Neural progenitor cell (in vitro differentiated cells): ENCODE data around the gene U2AF1. TPM values are rescaled to one million over a fixed set of nuclear protein-coding genes. Genes with fewer than 3 reads are reported as not detected.
"Not testable (repeated sequence)": the region's sequence is repeated elsewhere in the genome, so short reads cannot be mapped to it uniquely, and the experiment has no call there.

Experiments used
- DNase-seq: peaks from one replicate; pipeline ENCODE4 v3.0.0-alpha.2; 2016; ENCODE audit warnings: low spot score
- H2AFZ ChIP-seq: fragments of 200-600 bp; sonication (generic); replicated peaks from 2 replicates; pipeline ENCODE4 v1.6.1; 2016; ENCODE audit warnings: antibody characterized with exemption
- H3F3A ChIP-seq: fragments of 200-600 bp; sonication (generic); 2 replicates; pipeline ENCODE4 v1.6.1; 2016; ENCODE audit warnings: antibody characterized with exemption, low read depth
- H3K27ac ChIP-seq: fragments of 200-600 bp; sonication (generic); 2 replicates; pipeline ENCODE4 v1.5.1; 2016; ENCODE audit warnings: mild to moderate bottlenecking
- H3K27me3 ChIP-seq: fragments of 200-600 bp; sonication (generic); 2 replicates; pipeline ENCODE4 v1.6.1; 2016; ENCODE audit warnings: mild to moderate bottlenecking, moderate library complexity
- H3K36me3 ChIP-seq: fragments of 200-600 bp; sonication (generic); 2 replicates; pipeline ENCODE4 v1.5.1; 2016
- H3K4me1 ChIP-seq: fragments of 200-600 bp; sonication (generic); 2 replicates; pipeline ENCODE4 v1.6.1; 2016; ENCODE audit warnings: mixed run types
- H3K4me2 ChIP-seq: fragments of 200-600 bp; sonication (generic); 2 replicates; pipeline ENCODE4 v1.6.1; 2016
- H3K4me3 ChIP-seq: fragments of 200-600 bp; sonication (generic); 2 replicates; pipeline ENCODE4 v1.5.1; 2016
- H3K79me2 ChIP-seq: fragments of 200-600 bp; sonication (generic); 2 replicates; pipeline ENCODE4 v1.6.1; 2016; ENCODE audit warnings: low read depth
- H3K9ac ChIP-seq: fragments of 200-600 bp; sonication (generic); 2 replicates; pipeline ENCODE4 v1.6.1; 2016
- H3K9me3 ChIP-seq: fragments of 200-600 bp; sonication (generic); 2 replicates; pipeline ENCODE4 v1.5.1; 2016; ENCODE audit warnings: low read depth
- H4K20me1 ChIP-seq: fragments of 200-600 bp; sonication (generic); 2 replicates; pipeline ENCODE4 v1.6.1; 2016; ENCODE audit warnings: low read depth
- H3K27ac Mint-ChIP-seq: 3 replicates; pipeline ENCODE4 v1.8.0; 2021; ENCODE audit warnings: mixed read lengths
- H3K27me3 Mint-ChIP-seq: 2 replicates; pipeline ENCODE4 v1.8.0; 2022; ENCODE audit warnings: low read depth, mild to moderate bottlenecking, inconsistent platforms, moderate library complexity, mixed read lengths; ENCODE audit not compliant: insufficient read depth
- H3K36me3 Mint-ChIP-seq: 3 replicates; pipeline ENCODE4 v1.8.0; 2021; ENCODE audit warnings: mixed read lengths
- H3K4me1 Mint-ChIP-seq: 3 replicates; pipeline ENCODE4 v1.8.0; 2021; ENCODE audit warnings: mixed read lengths
- H3K4me3 Mint-ChIP-seq: 3 replicates; pipeline ENCODE4 v1.8.0; 2021; ENCODE audit warnings: mild to moderate bottlenecking, moderate library complexity, mixed read lengths
- H3K9me3 Mint-ChIP-seq: 3 replicates; pipeline ENCODE4 v1.8.0; 2020; ENCODE audit warnings: mixed read lengths
- CTCF ChIP-seq: fragments of 200-600 bp; sonication (generic); IDR thresholded peaks from 2 replicates; pipeline ENCODE4 v1.5.1; 2017; ENCODE audit warnings: antibody characterized with exemption, mild to moderate bottlenecking
- total RNA-seq: library from RNA; depleted of rRNA; stranded (reverse); fragments of >200 nt; gene quantifications from 2 replicates; pipeline ENCODE4 v1.2.3, GENCODE V29; 2015; ENCODE audit warnings: low replicate concordance

Gene U2AF1
- total RNA-seq, 1 donor from 2014 or later: 63.0 TPM

- not testable (repeated sequence) for H3K9ac ChIP-seq, H2AFZ ChIP-seq, H4K20me1 ChIP-seq, H3K36me3 Mint-ChIP-seq, H3K27ac Mint-ChIP-seq, DNase-seq, H3K4me2 ChIP-seq, H3K27me3 ChIP-seq, H3K27me3 Mint-ChIP-seq, H3K4me1 Mint-ChIP-seq, H3K9me3 Mint-ChIP-seq, H3K79me2 ChIP-seq, H3K4me3 Mint-ChIP-seq, H3K4me1 ChIP-seq, H3K4me3 ChIP-seq, H3K9me3 ChIP-seq, H3K27ac ChIP-seq, H3K36me3 ChIP-seq, H3F3A ChIP-seq
- peak; percentile 17 for TF ChIP-seq CTCF
Observed at GRCh38 chr21:43138944-43139343, 31.6 kb upstream of the U2AF1 start.

GRCh38 chr21:43134520-43134919 is 27.1 kb upstream of the U2AF1 start:
- not testable (repeated sequence) for H3K9me3 ChIP-seq, H3K36me3 ChIP-seq, H3K4me3 ChIP-seq, H3K4me1 ChIP-seq, H3K27ac Mint-ChIP-seq, H3K4me2 ChIP-seq, H3K79me2 ChIP-seq, H3K27me3 Mint-ChIP-seq, H3K36me3 Mint-ChIP-seq, H3K27me3 ChIP-seq, H3F3A ChIP-seq, DNase-seq, H3K27ac ChIP-seq, H2AFZ ChIP-seq, H3K9me3 Mint-ChIP-seq, H3K4me3 Mint-ChIP-seq, H3K4me1 Mint-ChIP-seq, H4K20me1 ChIP-seq, H3K9ac ChIP-seq

- H3K79me2 ChIP-seq, H3K36me3 ChIP-seq, H3K9me3 Mint-ChIP-seq, H3K27me3 Mint-ChIP-seq, H3K4me2 ChIP-seq, H2AFZ ChIP-seq, H3K27ac Mint-ChIP-seq, H3K4me1 ChIP-seq, H3K4me3 ChIP-seq, H3K27me3 ChIP-seq, H4K20me1 ChIP-seq, H3F3A ChIP-seq, H3K9me3 ChIP-seq, H3K27ac ChIP-seq, H3K4me3 Mint-ChIP-seq, DNase-seq, H3K4me1 Mint-ChIP-seq, H3K36me3 Mint-ChIP-seq, H3K9ac ChIP-seq: not testable (repeated sequence)
Observed at GRCh38 chr21:43130094-43130493, 22.7 kb upstream of the U2AF1 start.

GRCh38 chr21:43115956-43116355 is 8.6 kb upstream of the U2AF1 start:
- not testable (repeated sequence) for H4K20me1 ChIP-seq, H3K4me3 Mint-ChIP-seq, H3K27me3 Mint-ChIP-seq, H3K9me3 Mint-ChIP-seq, H3K4me1 Mint-ChIP-seq, H3K27ac ChIP-seq, H3K27ac Mint-ChIP-seq, H3K4me1 ChIP-seq, H3K9me3 ChIP-seq, H3K36me3 Mint-ChIP-seq, H3K4me2 ChIP-seq, H3K9ac ChIP-seq, DNase-seq, H3F3A ChIP-seq, H3K27me3 ChIP-seq, H3K4me3 ChIP-seq, H2AFZ ChIP-seq, H3K36me3 ChIP-seq, H3K79me2 ChIP-seq

- not testable (repeated sequence) for H3K27me3 ChIP-seq, H3K9me3 Mint-ChIP-seq, H3K4me3 ChIP-seq, H3F3A ChIP-seq, H4K20me1 ChIP-seq, H3K9ac ChIP-seq, H3K4me1 ChIP-seq, H3K27me3 Mint-ChIP-seq, H3K4me1 Mint-ChIP-seq, H3K27ac ChIP-seq, H3K4me3 Mint-ChIP-seq, H3K4me2 ChIP-seq, DNase-seq, H3K36me3 Mint-ChIP-seq, H2AFZ ChIP-seq, H3K79me2 ChIP-seq, H3K36me3 ChIP-seq, H3K9me3 ChIP-seq, H3K27ac Mint-ChIP-seq
Observed at GRCh38 chr21:43114483-43114882, 7.1 kb upstream of the U2AF1 start.

- H3K27me3 ChIP-seq, H3K4me2 ChIP-seq, H3K36me3 ChIP-seq, H3K36me3 Mint-ChIP-seq, H3K4me1 Mint-ChIP-seq, H3K27ac ChIP-seq, H3K9ac ChIP-seq, H3K27ac Mint-ChIP-seq, H3K27me3 Mint-ChIP-seq, H3K4me3 Mint-ChIP-seq, H3K4me1 ChIP-seq, H3K4me3 ChIP-seq, H3K79me2 ChIP-seq, H2AFZ ChIP-seq, H3K9me3 ChIP-seq, DNase-seq, H3K9me3 Mint-ChIP-seq, H3F3A ChIP-seq, H4K20me1 ChIP-seq: not testable (repeated sequence)
Observed at GRCh38 chr21:43109006-43109405, 1.6 kb upstream of the U2AF1 start.

GRCh38 chr21:43108177-43108576 is 807 bp upstream of the U2AF1 start:
- not testable (repeated sequence) for H4K20me1 ChIP-seq, H3K9me3 Mint-ChIP-seq, H3K9me3 ChIP-seq, H3K36me3 Mint-ChIP-seq, H3K27me3 ChIP-seq, H3K79me2 ChIP-seq, H3K4me3 Mint-ChIP-seq, H3K4me1 ChIP-seq, H3F3A ChIP-seq, H3K27ac Mint-ChIP-seq, H2AFZ ChIP-seq, DNase-seq, H3K4me1 Mint-ChIP-seq, H3K36me3 ChIP-seq, H3K27me3 Mint-ChIP-seq, H3K4me2 ChIP-seq, H3K27ac ChIP-seq, H3K9ac ChIP-seq, H3K4me3 ChIP-seq

- H3K27ac ChIP-seq, H3K4me1 ChIP-seq, H3K9me3 Mint-ChIP-seq, H3K79me2 ChIP-seq, H3K27me3 Mint-ChIP-seq, H4K20me1 ChIP-seq, H3F3A ChIP-seq, H3K4me3 Mint-ChIP-seq, H3K4me3 ChIP-seq, H2AFZ ChIP-seq, H3K36me3 ChIP-seq, H3K4me2 ChIP-seq, H3K27ac Mint-ChIP-seq, H3K9me3 ChIP-seq, H3K9ac ChIP-seq, H3K27me3 ChIP-seq, H3K36me3 Mint-ChIP-seq, H3K4me1 Mint-ChIP-seq, DNase-seq: not testable (repeated sequence)
Observed at GRCh38 chr21:43107794-43108137, 396 bp upstream of the U2AF1 start.
